Measurements from ENCODE around the gene TBC1D5.

TBC1D5 gene

DNA sequence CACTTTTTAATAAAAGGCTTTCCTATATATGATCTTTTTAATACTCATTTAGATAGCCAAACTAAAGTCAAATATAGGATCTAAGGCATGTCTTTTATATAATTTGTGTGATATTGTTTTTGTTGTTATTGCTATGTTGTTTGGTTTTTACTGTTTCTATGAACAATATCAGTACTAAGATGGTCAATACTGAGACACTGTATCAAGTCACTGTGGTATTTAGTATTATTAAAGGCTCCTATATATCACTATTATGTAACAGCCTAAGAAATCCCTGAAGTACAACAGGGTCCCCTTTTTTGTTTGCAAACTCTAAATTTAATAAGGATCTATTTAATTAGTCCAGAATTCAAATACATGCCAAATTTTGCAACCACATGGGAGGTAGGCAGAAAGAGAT is 61.9 kb downstream of the TBC1D5 start:
- Histone ChIP-seq H3K9ac (ENCODE audit: low read depth, low read length, poor library complexity, severe bottlenecking) (no peak overlapping the region), H3K4me3 (ENCODE audit: low read length, poor library complexity, severe bottlenecking) (no peak overlapping the region), H3K9me2 (replicated peaks; ENCODE audit: low read depth, low read length) (no peaks in the 10 kb centered on the region), H3K9me3 (ENCODE audit: insufficient read depth, low read depth, low read length) (no peaks in the 10 kb centered on the region), H3K36me3 (ENCODE audit: insufficient read depth, low read length) (no peaks in the 10 kb centered on the region), H3F3A (ENCODE audit: low read depth) (no peaks in the 10 kb centered on the region), H2AFZ (ENCODE audit: low read length) (no peak overlapping the region), H3K4me1 (ENCODE audit: insufficient read depth, low read length, poor library complexity, severe bottlenecking) (peaks cover 27% of the 10 kb centered on the region), H3K4me2 (ENCODE audit: low read depth, low read length, poor library complexity, severe bottlenecking) (no peak overlapping the region), H4K20me1 (ENCODE audit: insufficient read depth, low read length, poor library complexity, severe bottlenecking) (peaks cover 4% of the 10 kb centered on the region), H3K27me3 (ENCODE audit: insufficient read depth, low read length, poor library complexity, severe bottlenecking) (no peaks in the 10 kb centered on the region), H3K79me2 (ENCODE audit: insufficient read depth, low read length) (peaks cover 73% of the 10 kb centered on the region)
- no peak for TF ChIP-seq EZH2phosphoT487 (IDR thresholded peaks at IDR 0.05; ENCODE audit: borderline replicate concordance)
- TF ChIP-seq, protein P1, sequence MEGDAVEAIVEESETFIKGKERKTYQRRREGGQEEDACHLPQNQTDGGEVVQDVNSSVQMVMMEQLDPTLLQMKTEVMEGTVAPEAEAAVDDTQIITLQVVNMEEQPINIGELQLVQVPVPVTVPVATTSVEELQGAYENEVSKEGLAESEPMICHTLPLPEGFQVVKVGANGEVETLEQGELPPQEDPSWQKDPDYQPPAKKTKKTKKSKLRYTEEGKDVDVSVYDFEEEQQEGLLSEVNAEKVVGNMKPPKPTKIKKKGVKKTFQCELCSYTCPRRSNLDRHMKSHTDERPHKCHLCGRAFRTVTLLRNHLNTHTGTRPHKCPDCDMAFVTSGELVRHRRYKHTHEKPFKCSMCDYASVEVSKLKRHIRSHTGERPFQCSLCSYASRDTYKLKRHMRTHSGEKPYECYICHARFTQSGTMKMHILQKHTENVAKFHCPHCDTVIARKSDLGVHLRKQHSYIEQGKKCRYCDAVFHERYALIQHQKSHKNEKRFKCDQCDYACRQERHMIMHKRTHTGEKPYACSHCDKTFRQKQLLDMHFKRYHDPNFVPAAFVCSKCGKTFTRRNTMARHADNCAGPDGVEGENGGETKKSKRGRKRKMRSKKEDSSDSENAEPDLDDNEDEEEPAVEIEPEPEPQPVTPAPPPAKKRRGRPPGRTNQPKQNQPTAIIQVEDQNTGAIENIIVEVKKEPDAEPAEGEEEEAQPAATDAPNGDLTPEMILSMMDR (conservative IDR thresholded peaks at IDR 0.05; ENCODE audit: low read length): no peak

DNA sequence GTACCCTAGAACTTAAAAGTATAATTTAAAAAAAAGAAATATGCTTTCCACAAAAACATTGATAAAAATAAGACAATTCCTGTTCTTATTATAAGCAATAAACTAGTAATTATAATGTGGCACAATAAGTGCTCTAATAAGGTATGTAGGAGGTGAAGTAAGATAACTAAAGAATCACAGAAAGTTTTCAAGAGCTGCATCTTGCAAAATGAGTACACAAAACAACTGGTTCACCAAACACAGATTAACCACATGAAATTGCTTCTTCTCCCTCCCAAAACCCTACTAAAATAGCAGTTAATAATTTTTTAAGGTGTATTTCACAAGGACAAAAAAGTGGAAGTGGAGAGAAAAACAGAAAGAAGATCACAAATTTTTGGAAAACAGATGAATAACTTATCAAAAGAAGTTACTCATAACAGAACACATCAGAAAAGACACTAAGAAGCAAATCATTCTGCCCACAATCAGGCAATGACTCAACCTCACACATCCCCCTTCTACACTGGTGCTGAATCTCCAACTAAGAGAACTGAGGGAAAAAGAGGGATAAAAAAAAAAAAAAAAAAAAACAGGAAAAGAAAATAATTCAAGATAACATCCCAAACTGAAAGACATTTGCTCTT is 64.2 kb downstream of the TBC1D5 start:
- Histone ChIP-seq H3K79me2 (ENCODE audit: insufficient read depth, low read length) (peaks cover 79% of the 10 kb centered on the region), H3K4me2 (ENCODE audit: low read depth, low read length, poor library complexity, severe bottlenecking) (peak overlapping the region; percentile 22), H3K4me1 (ENCODE audit: insufficient read depth, low read length, poor library complexity, severe bottlenecking) (peaks cover 37% of the 10 kb centered on the region), H3K4me3 (ENCODE audit: low read length, poor library complexity, severe bottlenecking) (peak overlapping the region; percentile 4), H3K36me3 (ENCODE audit: insufficient read depth, low read length) (no peaks in the 10 kb centered on the region), H2AFZ (ENCODE audit: low read length) (no peak overlapping the region), H3K9ac (ENCODE audit: low read depth, low read length, poor library complexity, severe bottlenecking) (peak overlapping the region; percentile 15), H4K20me1 (ENCODE audit: insufficient read depth, low read length, poor library complexity, severe bottlenecking) (peaks cover 4% of the 10 kb centered on the region), H3K9me3 (ENCODE audit: insufficient read depth, low read depth, low read length) (no peaks in the 10 kb centered on the region), H3K27me3 (ENCODE audit: insufficient read depth, low read length, poor library complexity, severe bottlenecking) (no peaks in the 10 kb centered on the region), H3F3A (ENCODE audit: low read depth) (no peaks in the 10 kb centered on the region), H3K9me2 (replicated peaks; ENCODE audit: low read depth, low read length) (no peaks in the 10 kb centered on the region)
- no peak for TF ChIP-seq EZH2phosphoT487 (IDR thresholded peaks at IDR 0.05; ENCODE audit: borderline replicate concordance)
- TF ChIP-seq, protein P1 (conservative IDR thresholded peaks at IDR 0.05; ENCODE audit: low read length): no peak

DNA sequence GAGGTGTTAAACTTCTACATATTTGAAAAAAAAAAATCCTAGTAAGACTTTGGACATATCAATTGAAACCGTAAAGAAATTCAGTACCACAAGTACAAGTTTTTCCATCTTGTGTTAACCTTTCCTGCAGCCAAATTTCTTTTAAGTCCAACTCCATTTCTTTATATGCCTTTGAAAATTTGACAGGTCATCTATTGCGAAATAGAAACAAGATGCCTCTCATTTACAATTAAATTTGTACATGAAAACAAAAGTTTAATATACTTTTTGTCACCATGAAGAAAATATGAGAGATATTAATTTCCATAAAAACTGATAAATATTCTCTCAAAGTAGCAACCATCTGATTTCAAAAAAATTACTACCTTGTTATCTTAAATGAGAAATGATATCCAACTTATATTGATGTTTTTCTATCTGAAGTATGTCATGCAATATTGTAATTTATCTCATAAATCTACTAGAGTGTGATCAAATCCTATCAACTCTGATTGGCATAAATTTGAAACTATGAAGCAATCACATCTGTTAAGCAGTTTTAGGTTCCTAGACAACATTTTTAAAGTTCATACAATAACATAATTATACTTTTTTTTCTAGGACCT is 68.2 kb downstream of the TBC1D5 start:
- Histone ChIP-seq H4K20me1 (ENCODE audit: insufficient read depth, low read length, poor library complexity, severe bottlenecking) (no peaks in the 10 kb centered on the region), H3K79me2 (ENCODE audit: insufficient read depth, low read length) (peaks cover 72% of the 10 kb centered on the region), H3K9ac (ENCODE audit: low read depth, low read length, poor library complexity, severe bottlenecking) (no peak overlapping the region), H3K4me2 (ENCODE audit: low read depth, low read length, poor library complexity, severe bottlenecking) (no peak overlapping the region), H3K9me2 (replicated peaks; ENCODE audit: low read depth, low read length) (no peaks in the 10 kb centered on the region), H3K4me1 (ENCODE audit: insufficient read depth, low read length, poor library complexity, severe bottlenecking) (peaks cover 54% of the 10 kb centered on the region), H3K9me3 (ENCODE audit: insufficient read depth, low read depth, low read length) (no peaks in the 10 kb centered on the region), H2AFZ (ENCODE audit: low read length) (no peak overlapping the region), H3K4me3 (ENCODE audit: low read length, poor library complexity, severe bottlenecking) (no peak overlapping the region), H3K27me3 (ENCODE audit: insufficient read depth, low read length, poor library complexity, severe bottlenecking) (no peaks in the 10 kb centered on the region), H3F3A (ENCODE audit: low read depth) (no peaks in the 10 kb centered on the region), H3K36me3 (ENCODE audit: insufficient read depth, low read length) (no peaks in the 10 kb centered on the region)
- TF ChIP-seq, protein P1 (conservative IDR thresholded peaks at IDR 0.05; ENCODE audit: low read length): no peak
- TF ChIP-seq EZH2phosphoT487 (IDR thresholded peaks at IDR 0.05; ENCODE audit: borderline replicate concordance): no peak

All from Loucy (cell line).